KOPT-K1 (cell line): Measurements from ENCODE around the gene ADCY2.

Source experiments
- H3K27ac ChIP-seq: fragments of 200-600 bp; sonication (generic); 2 replicates; pipeline ENCODE4 v1.5.1; 2016; ENCODE audit warnings: antibody characterized with exemption, mild to moderate bottlenecking, low read depth, low read length; ENCODE audit not compliant: poor library complexity, severe bottlenecking
- H3K36me3 ChIP-seq: fragments of 200-600 bp; sonication (generic); 2 replicates; pipeline ENCODE4 v1.5.1; 2017; ENCODE audit warnings: antibody characterized with exemption, mild to moderate bottlenecking, low read length, moderate library complexity; ENCODE audit not compliant: insufficient read depth
- H3K9me3 ChIP-seq: fragments of 200-600 bp; sonication (generic); 2 replicates; pipeline ENCODE4 v1.5.1; 2017; ENCODE audit warnings: antibody characterized with exemption, low read length, mild to moderate bottlenecking; ENCODE audit not compliant: insufficient read depth, poor library complexity, severe bottlenecking

The ADCY2 gene

GRCh38 chr5:7683753-7684152 lies 287.8 kb downstream of the ADCY2 start:
- Histone ChIP-seq H3K9me3 (no peaks in the 10 kb centered on the region), H3K36me3 (no peaks in the 10 kb centered on the region), H3K27ac (no peak overlapping the region)

- no peaks in the 10 kb centered on the region for H3K36me3 ChIP-seq
- no peak overlapping the region for H3K27ac ChIP-seq
- no peaks in the 10 kb centered on the region for H3K9me3 ChIP-seq
Observed at GRCh38 chr5:7684826-7685225, 288.9 kb downstream of the ADCY2 start.

GRCh38 chr5:7686794-7687193 lies 290.9 kb downstream of the ADCY2 start:
- H3K27ac ChIP-seq, result no peak overlapping the region
- H3K9me3 ChIP-seq, result no peaks in the 10 kb centered on the region
- no peaks in the 10 kb centered on the region for H3K36me3 ChIP-seq

- Histone ChIP-seq H3K9me3 (no peaks in the 10 kb centered on the region), H3K27ac (no peak overlapping the region), H3K36me3 (no peaks in the 10 kb centered on the region)
Observed at GRCh38 chr5:7690557-7690956, 294.6 kb downstream of the ADCY2 start.

- Histone ChIP-seq H3K27ac (no peak overlapping the region), H3K9me3 (no peaks in the 10 kb centered on the region), H3K36me3 (no peaks in the 10 kb centered on the region)
Observed at GRCh38 chr5:7705261-7705660, 309.3 kb downstream of the ADCY2 start.

GRCh38 chr5:7705736-7706135 lies 309.8 kb downstream of the ADCY2 start:
- Histone ChIP-seq H3K9me3 (no peaks in the 10 kb centered on the region), H3K27ac (no peak overlapping the region), H3K36me3 (no peaks in the 10 kb centered on the region)

- no peaks in the 10 kb centered on the region for H3K36me3 ChIP-seq
- H3K27ac ChIP-seq, result no peak overlapping the region
Observed at GRCh38 chr5:7706256-7706655, 310.3 kb downstream of the ADCY2 start.

GRCh38 chr5:7714119-7714518 lies 318.2 kb downstream of the ADCY2 start:
- H3K9me3 ChIP-seq, result no peaks in the 10 kb centered on the region
- no peak overlapping the region for H3K27ac ChIP-seq
- H3K36me3 ChIP-seq, result no peaks in the 10 kb centered on the region

More at GRCh38 chr5:7706256-7706655, 310.3 kb downstream of the ADCY2 start:
- H3K9me3 ChIP-seq, result no peaks in the 10 kb centered on the region

GRCh38 chr5:7714697-7715096 lies 318.8 kb downstream of the ADCY2 start:
- Histone ChIP-seq H3K9me3 (no peaks in the 10 kb centered on the region), H3K36me3 (no peaks in the 10 kb centered on the region), H3K27ac (no peak overlapping the region)

- Histone ChIP-seq H3K9me3 (no peaks in the 10 kb centered on the region), H3K27ac (no peak overlapping the region), H3K36me3 (no peaks in the 10 kb centered on the region)
Observed at GRCh38 chr5:7717691-7718090, 321.8 kb downstream of the ADCY2 start.

- H3K27ac ChIP-seq, result no peak overlapping the region
- no peaks in the 10 kb centered on the region for H3K36me3 ChIP-seq
- H3K9me3 ChIP-seq, result no peaks in the 10 kb centered on the region
Observed at GRCh38 chr5:7728076-7728475, 332.1 kb downstream of the ADCY2 start.

GRCh38 chr5:7741415-7742065 lies 345.6 kb downstream of the ADCY2 start:
- H3K27ac ChIP-seq, result no peak overlapping the region
- no peaks in the 10 kb centered on the region for H3K9me3 ChIP-seq
- H3K36me3 ChIP-seq, result no peaks in the 10 kb centered on the region

GRCh38 chr5:7742241-7742656 lies 346.3 kb downstream of the ADCY2 start:
- Histone ChIP-seq H3K9me3 (no peaks in the 10 kb centered on the region), H3K36me3 (no peaks in the 10 kb centered on the region), H3K27ac (no peak overlapping the region)

- Histone ChIP-seq H3K9me3 (no peaks in the 10 kb centered on the region), H3K36me3 (no peaks in the 10 kb centered on the region), H3K27ac (no peak overlapping the region)
Observed at GRCh38 chr5:7745882-7746610, 350.1 kb downstream of the ADCY2 start.

- no peaks in the 10 kb centered on the region for H3K9me3 ChIP-seq
- no peaks in the 10 kb centered on the region for H3K36me3 ChIP-seq
- no peak overlapping the region for H3K27ac ChIP-seq
Observed at GRCh38 chr5:7747728-7748127, 351.8 kb downstream of the ADCY2 start.

- Histone ChIP-seq H3K27ac (no peak overlapping the region), H3K36me3 (no peaks in the 10 kb centered on the region), H3K9me3 (no peaks in the 10 kb centered on the region)
Observed at GRCh38 chr5:7749626-7750025, 353.7 kb downstream of the ADCY2 start.
